ENCODE data around the gene ANO8.
"Not testable (repeated sequence)": the region's sequence is repeated elsewhere in the genome, so short reads cannot be mapped to it uniquely, and the experiment has no call there.

ANO8 gene

DNA sequence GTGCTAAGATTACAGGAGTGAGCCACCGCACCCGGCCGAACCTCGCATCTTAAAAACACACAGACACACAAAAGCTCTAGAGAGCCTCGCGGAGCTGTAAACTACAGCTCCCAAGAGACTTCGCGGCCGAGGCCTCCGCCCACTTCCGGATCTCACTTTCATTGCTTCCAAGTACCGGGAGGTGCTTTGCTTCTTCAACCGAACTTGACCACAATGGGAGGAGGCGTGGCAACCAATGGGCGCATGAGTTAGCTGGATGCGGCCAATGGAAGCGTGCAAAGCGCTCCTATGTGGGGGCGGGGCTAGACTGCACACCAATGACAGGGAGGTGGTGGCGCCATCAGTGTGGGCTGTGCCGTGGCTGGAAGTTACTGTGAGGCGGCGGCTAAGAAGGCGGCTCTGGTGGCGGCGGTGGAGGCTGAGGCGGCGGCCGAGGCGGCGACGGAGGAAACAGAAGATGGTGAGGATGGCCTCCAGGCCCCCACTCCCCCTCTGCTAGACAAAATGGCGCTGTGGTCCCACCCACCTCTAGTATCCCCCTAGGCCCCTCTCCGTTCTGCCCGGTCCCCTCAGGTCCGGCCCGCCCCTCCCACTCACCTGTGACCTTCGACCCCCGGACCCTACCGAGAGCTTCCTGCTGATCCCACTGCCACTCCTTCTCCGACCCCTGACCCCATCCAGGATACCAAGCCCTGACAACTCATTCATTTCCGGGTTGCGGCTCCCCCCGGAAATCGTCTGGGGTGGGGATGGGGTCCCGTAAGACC is 25.3 kb downstream of the ANO8 start, which contains the start of gene DDA1:
TSS of gene DDA1 (plus strand) at position 366 of the 767 bp plus-strand sequence. CDS start at position 458, 92 bp downstream.
- peak; percentile 100 for DNase-seq

GRCh38 chr19:17307876-17308377 is 26.7 kb downstream of the ANO8 start:
- DNase-seq, result no peak

DNA sequence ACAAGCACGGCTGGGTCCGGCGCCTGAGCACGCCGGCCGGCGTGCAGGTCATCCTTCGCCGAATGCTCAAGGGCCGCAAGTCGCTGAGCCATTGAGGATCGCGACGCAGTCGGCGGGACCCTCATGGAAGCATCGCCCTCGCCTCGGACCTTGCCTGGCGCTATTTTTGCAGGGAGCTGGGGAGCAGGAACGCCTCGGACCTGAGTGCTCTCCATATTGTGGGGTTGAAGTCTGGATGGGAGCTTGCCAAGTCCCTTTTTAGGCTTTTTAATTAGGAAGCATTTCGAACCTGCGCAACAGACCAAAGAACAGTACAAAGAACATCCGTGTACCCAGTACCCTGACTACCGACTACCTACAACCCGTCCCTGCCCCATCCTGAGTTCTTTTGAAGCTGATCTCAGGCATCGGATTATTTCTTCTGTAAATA is 28.4 kb downstream of the ANO8 start:
- no peak for DNase-seq

GRCh38 chr19:17305517-17306284 is 29.0 kb downstream of the ANO8 start, which contains the start of gene MRPL34:
MRPL34 (plus strand) TSS chr19:17305872; CDS start chr19:17305893, 21 bp downstream.
- peak; percentile 99 for DNase-seq

DNA sequence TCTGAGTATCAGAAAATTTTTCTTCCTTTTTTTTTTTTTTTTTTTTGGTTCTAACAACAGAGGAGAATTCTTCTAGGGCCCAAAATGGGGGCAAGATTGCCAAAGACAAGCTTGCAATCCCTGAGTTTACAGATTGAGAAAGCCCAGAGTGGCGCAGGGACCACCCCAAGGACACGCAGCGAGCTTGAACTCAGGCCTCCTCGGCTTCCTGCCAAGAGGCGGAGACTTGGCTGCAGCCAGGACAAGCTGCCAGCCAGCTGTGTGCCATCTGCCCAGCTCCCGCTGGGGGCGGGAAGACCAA is 29.5 kb downstream of the ANO8 start:
- DNase-seq, result no peak

DNA sequence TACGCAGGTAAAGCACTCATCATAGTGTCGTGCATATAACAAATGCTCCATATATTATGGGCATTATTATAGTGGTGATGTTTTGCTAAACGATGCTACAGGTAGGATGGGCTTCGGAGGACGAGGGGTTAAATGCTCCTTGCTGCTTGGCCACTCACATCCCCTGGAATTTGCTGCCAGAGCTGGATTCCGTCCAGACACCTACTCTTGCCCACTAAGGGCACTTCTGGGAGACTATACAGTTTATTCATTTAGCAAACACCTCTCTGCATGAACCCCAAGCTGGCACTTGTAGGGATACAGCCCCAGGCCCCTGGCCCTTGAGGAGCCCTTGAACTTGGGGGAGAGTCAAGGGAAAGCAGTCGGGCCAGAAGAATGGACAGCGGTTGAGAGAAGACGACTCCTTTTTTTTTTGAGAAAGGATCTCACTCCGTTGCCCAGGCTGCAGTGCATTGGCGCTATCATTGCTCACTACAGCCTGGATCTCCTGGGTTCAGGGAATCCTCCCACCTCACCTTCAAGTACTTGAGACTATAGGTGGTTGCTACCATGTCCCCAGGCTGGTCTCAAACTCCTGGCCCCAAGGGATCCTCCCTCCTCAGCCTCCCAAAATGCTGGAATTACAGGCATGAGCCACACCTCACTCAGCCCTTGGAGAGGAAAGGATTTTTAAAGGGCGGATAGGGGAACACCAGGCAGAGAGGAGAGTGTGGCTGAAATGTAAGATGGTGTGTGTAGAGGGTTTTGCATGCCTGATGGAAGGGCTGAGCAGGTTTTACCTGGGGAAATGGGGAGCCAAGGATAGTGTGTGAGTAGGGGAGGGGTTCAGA is 30.1 kb downstream of the ANO8 start:
- DNase-seq, result no peak

DNA sequence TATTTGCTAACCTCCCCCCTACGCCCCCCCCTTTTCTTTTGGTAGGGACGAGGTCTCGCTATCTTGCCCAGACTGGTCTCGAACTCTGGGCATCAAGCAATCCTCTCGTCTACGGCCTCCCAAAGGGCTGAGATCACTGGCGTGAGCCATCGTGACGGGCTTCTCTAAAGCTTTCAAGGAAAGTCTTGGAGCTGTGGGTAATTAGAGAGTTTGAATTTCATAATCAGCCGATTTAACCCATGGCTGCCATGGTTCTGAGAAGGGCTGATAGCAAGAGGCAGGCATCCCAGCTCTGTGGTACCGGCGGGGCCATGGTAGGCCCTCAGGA is 30.8 kb downstream of the ANO8 start:
- DNase-seq, result no peak

GRCh38 chr19:17303167-17303939 is 31.3 kb downstream of the ANO8 start, which contains the start of gene ABHD8:
ABHD8 (minus strand) TSS chr19:17303425; CDS start chr19:17301616, 1,809 bp downstream.
- DNase-seq, result peak; percentile 94

DNA sequence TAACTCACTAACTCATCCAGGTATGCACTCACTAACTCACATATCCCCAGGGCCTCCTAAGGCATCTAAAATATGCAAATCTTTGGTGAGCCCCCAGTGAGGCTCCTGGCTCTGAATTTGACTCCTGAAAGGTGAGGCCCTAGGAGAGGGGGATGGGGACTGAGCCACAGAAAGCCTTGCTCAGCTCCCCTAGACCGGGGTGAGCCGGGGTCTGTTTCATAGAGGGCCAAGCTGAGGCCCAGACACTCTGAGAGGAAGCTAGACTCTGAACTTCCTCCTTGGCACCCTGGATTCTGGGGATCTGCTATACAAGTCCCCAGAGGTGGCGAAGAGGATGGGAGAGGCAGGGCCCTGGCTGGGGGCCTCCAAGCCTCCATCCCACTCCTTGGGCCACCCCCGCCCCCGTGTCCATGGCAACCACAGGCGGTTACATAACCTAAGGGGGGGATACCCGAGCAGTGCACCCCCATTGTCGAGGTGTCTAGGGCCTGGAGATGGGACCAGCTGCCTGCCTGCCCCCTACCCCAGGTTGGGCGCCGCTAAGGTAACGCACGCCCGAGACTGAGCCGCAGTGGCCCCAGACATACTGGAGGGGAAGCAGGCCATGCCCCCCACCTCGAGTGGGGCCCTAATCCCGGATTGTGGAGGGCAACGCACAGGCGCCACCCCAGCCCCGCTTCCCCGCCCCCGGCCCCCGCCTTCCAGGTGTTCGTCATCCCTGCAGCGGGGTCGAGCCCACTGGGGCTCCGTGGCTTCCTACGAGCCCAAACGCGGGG is 32.1 kb downstream of the ANO8 start:
- no peak for DNase-seq

DNA sequence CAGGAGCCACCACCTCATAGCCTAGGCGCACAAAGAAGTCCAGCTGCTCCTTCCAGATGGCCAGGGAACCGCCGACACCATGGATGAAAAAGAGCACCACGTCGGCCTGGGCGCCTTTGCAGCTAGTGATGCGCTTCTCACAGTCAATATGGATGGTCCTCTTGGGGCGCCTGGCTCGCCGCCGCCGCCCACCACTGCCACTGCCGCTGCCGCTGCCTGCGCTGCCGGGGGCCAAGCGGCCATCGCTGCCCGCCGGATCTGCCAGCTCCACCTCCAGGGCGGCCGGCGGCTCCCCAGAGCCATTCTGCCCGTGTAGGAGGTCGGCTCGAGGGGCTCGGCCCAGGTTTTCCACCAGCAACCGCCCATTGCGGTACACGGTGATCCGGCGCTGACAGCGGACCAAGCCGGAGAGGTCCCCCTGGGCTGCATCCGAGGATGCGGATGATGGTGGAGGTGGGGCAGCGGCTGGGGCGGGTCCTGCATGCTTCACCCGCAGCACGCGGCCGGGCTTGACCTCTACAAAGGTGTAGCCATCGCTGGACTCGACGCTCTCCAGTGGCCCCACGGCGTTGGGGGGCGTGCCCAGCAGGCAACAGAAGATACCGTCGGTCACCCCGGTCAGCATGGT is 33.5 kb downstream of the ANO8 start:
- no peak for DNase-seq

DNA sequence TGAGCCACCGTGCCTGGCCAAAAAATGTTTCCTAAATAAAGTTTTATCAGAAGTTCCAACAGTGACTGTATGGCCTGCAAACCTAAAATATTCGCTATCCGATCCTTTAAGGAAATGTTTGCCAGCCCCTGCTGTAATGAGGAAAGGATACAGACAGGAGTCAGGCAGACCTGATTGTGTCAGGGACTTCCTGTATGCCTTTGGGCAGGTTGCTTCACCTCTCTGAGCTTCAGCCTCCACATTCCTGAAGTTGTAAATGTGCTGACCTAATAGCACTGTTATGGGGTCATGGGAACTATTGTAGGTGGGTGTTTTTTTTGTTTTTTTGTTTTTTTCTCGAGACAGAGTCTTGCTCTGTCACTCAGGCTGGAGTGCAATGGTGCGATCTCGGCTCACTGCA is 37.7 kb downstream of the ANO8 start:
- DNase-seq, result no peak

GRCh38 chr19:17296273-17296672 is 38.4 kb downstream of the ANO8 start:
- peak; percentile 62 for DNase-seq

DNA sequence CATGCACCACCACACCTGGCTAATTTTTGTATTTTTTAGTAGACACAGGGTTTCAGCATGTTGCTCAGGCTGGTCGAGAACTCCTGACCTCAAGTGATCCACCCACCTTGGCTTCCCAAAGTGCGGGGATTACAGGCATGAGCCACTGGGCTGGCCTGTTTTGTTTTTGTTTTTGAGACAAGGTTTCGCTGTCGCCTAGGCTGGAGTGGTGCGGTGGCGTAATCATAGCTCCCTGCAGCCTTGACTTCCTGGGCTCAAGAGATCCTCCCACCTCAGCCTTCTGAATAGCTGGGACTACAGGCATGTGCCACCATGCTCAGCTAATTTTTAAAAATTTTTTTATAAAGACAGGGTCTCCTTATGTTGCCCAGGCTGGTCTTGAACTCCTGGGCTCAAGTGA is 39.1 kb downstream of the ANO8 start:
- DNase-seq, result not testable (repeated sequence)

- no peak for DNase-seq
Measured at GRCh38 chr19:17294051-17294891, 40.4 kb downstream of the ANO8 start.

GRCh38 chr19:17293605-17294004 is 41.0 kb downstream of the ANO8 start:
- no peak for DNase-seq

DNA sequence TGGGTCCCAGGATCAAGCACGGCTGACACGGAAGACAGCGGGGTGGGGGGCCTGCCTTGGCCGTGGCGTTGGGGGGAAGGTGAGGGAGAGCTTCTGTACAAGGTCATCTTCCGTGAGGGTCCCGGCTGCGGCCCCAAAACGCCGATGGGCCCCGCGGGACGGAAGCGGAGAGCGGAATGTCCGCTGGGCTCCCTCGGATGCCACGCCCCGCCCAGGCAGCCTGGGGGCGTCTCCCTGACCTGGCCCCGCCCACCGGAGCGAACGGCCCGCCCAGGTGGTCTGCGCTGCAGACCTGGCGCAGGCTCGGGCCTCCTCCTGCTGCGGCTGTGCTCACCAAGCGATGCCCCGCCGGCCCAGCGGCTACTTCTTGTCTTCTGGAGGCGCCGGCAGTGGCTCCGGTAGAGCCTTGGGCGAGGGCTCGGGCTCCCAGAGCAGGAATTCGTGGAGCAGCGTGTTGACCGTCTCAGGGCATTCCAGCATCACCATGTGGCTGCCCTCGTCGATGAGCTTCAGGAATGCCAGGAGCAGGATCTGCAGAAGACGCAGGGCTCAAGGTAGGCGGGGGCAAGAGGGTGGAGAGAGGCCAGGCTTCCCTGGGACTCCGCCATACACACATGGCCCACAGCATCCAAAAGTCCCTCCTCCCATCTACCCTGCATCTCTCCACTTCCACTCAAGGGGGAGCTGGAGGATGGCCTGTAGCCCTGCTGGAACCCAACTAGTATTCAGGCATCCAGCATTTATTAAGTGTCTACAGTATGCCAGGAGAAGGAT is 42.2 kb downstream of the ANO8 start:
- DNase-seq, result peak; percentile 85

DNA sequence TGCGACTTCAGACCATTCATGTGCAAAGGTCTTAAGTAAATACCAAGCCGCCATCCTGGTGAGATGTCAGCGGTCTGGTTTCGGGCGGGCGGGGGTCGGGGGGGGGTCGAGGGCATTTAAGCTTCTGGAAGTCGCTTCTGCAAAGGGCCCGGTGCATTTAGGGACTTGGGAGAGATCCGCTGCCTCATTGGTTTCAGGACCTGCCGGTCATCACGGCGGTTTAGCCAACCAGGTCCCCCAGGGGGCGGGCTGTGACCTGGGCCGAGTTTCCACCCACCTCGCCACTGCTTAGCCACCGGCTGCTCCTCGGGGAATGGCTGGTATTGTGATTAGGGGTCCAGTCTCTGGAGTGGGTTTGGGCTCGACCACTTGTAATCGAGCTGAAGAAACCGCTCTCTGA is 45.2 kb downstream of the ANO8 start:
- peak; percentile 41 for DNase-seq

- no peak for DNase-seq
Measured at GRCh38 chr19:17286752-17287151, 47.9 kb downstream of the ANO8 start.

DNA sequence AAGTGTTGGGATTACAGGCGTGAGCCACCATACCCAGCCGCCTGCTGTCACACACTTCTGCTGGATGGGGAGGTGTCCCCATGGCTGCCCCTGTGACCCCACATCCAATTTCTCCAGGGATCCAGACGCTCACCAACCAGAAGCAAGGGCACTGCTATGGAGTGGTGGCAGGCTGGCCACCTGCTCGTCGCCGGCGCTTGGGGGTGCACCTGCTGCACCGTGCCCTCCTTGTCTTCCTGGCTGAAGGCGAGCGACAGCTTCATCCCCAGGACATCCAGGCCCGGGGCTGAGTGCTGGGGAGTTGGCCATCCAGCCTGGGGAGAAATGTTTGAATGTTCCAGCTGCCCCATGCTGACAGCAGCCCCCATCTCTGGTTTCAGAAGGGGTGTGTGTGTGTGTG is 48.4 kb downstream of the ANO8 start:
- no peak for DNase-seq

Measured in HCEC 1CT (cell line).